Upper lobe of right lung (tissue), 1 donor: Measurements from ENCODE around the gene VCL. TPM values are rescaled to one million over a fixed set of nuclear protein-coding genes. Genes with fewer than 3 reads are reported as not detected.
"Not testable (repeated sequence)": the region's sequence is repeated elsewhere in the genome, so short reads cannot be mapped to it uniquely, and the experiment has no call there.

Source experiments
- ATAC-seq: fragments of 200-7000 bp; cut with Tn5 transposase; one replicate; pipeline ENCODE4 v1.9.1; 2020; ENCODE audit warnings: mild to moderate bottlenecking, moderate library complexity
- DNase-seq: peaks from one replicate; pipeline ENCODE4 v3.0.0-alpha.2; 2020
- H3K27ac ChIP-seq: fragments of 200-600 bp; one replicate; pipeline ENCODE4 v1.8.0; 2022
- H3K27me3 ChIP-seq: fragments of 200-600 bp; one replicate; pipeline ENCODE4 v1.8.0; 2022; ENCODE audit warnings: mild to moderate bottlenecking
- H3K36me3 ChIP-seq: fragments of 200-600 bp; one replicate; pipeline ENCODE4 v1.8.0; 2022
- H3K4me1 ChIP-seq: fragments of 200-600 bp; one replicate; pipeline ENCODE4 v1.8.0; 2022
- H3K4me3 ChIP-seq: fragments of 200-600 bp; one replicate; pipeline ENCODE4 v1.8.0; 2022; ENCODE audit warnings: mild to moderate bottlenecking
- H3K9me3 ChIP-seq: fragments of 200-600 bp; one replicate; pipeline ENCODE4 v1.8.0; 2022
- CTCF ChIP-seq: fragments of 200-600 bp; IDR thresholded peaks from one replicate; pipeline ENCODE4 v1.8.0; 2022; ENCODE audit warnings: antibody characterized with exemption
- intact Hi-C: fragments of 100-400 bp; cut with DNase I; formaldehyde crosslinking; loops from one replicate; pipeline ENCODE4 v1.11.0; 2022
- total RNA-seq: library from RNA; stranded (reverse); fragmentation: NEBNext Ultra II Directional; extraction: Animal tissue kit (Norgen Biotek cat#: 25700); gene quantifications from one replicate; pipeline ENCODE4 v1.2.1, GENCODE V29; 2021
- donor health status: DM: no; HTN: yes; CAD: no; lungs with severe emphysema.

Gene VCL
- total RNA-seq, 1 donor from 2014 or later, result 148 TPM

- DNase-seq (no peak), ATAC-seq (no peak)
- H3K9me3 ChIP-seq, result no peaks in the 10 kb centered on the region
- H3K36me3 ChIP-seq, result no peaks in the 10 kb centered on the region
- peaks cover 40% of the 10 kb centered on the region for H3K4me1 ChIP-seq
- TF ChIP-seq CTCF, result no peak
- no peak overlapping the region for H3K27ac ChIP-seq
- intact Hi-C loops, result no loop called here
- no peaks in the 10 kb centered on the region for H3K27me3 ChIP-seq
- H3K4me3 ChIP-seq, result no peak overlapping the region
Measured at GRCh38 chr10:74026428-74027015, 28.6 kb downstream of the VCL start.

- peaks cover 43% of the 10 kb centered on the region for H3K4me1 ChIP-seq
- H3K9me3 ChIP-seq, result no peaks in the 10 kb centered on the region
- ATAC-seq (no peak), DNase-seq (no peak)
- no peak overlapping the region for H3K4me3 ChIP-seq
- no peak overlapping the region for H3K27ac ChIP-seq
- no peak for TF ChIP-seq CTCF
- intact Hi-C loops, result no loop called here
- no peaks in the 10 kb centered on the region for H3K27me3 ChIP-seq
- no peaks in the 10 kb centered on the region for H3K36me3 ChIP-seq
Measured at GRCh38 chr10:74027702-74028101, 29.8 kb downstream of the VCL start.

GRCh38 chr10:74029943-74030342 is 32.0 kb downstream of the VCL start:
- Histone ChIP-seq H3K27me3 (no peaks in the 10 kb centered on the region), H3K4me1 (peaks cover 51% of the 10 kb centered on the region), H3K36me3 (no peaks in the 10 kb centered on the region), H3K9me3 (no peaks in the 10 kb centered on the region), H3K27ac (no peak overlapping the region), H3K4me3 (no peak overlapping the region)
- DNase-seq (no peak), ATAC-seq (no peak)
- TF ChIP-seq CTCF, result no peak
- intact Hi-C loops, result no loop called here

GRCh38 chr10:74032208-74032607 is 34.3 kb downstream of the VCL start:
- intact Hi-C loops, DNase-seq, H3K36me3 ChIP-seq, H3K9me3 ChIP-seq, H3K27me3 ChIP-seq, H3K27ac ChIP-seq, ATAC-seq, H3K4me3 ChIP-seq: not testable (repeated sequence)
- H3K4me1 ChIP-seq, result peaks cover 48% of the 10 kb centered on the region

- intact Hi-C loops, result no loop called here
Measured at GRCh38 chr10:74032900-74033655, 35.2 kb downstream of the VCL start.

More at GRCh38 chr10:74032900-74033655, 35.2 kb downstream of the VCL start:
- TF ChIP-seq CTCF, result no peak
- Histone ChIP-seq H3K27me3 (no peaks in the 10 kb centered on the region), H3K4me3 (no peak overlapping the region), H3K27ac (no peak overlapping the region), H3K9me3 (no peaks in the 10 kb centered on the region), H3K36me3 (no peaks in the 10 kb centered on the region), H3K4me1 (peaks cover 48% of the 10 kb centered on the region)
- DNase-seq (no peak), ATAC-seq (no peak)
